G401.6 (cell line): ENCODE data around the gene UBE2D2.

ENCODE experiments used
- FAIRE-seq: peaks from 2 replicates; lab custom pipeline; 2012; peaks lifted over from hg19 to GRCh38; lab: Jason Lieb, UNC

The UBE2D2 gene

DNA sequence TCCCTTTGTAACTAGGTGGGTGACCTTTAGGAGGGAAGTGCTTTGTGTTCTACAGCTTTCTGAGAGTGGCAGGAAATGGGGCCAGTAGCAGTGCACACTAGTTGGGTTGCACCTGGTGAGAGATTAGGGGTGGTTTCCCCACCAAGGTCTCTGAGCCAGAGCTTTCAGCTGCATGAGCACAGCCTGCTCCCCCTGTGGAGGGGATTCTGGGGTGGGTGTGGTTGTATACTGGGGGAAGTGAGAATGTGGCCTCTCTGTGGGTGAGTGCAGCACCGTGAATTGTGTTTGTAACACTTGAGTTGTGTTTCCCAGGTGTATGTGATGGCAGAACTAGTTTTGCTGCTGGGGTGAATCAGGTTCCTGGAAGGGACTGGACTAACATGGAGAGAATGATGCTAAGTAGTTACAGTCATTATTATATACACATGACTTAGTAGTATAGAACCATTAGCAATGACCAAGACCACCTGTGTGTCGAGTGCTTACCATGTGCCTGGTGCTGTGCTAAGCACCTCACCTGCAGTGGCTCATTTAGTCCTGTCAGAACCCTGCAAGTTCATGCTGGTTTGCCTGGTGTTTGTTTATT is 75.2 kb downstream of the UBE2D2 start:
- FAIRE-seq: no peak

DNA sequence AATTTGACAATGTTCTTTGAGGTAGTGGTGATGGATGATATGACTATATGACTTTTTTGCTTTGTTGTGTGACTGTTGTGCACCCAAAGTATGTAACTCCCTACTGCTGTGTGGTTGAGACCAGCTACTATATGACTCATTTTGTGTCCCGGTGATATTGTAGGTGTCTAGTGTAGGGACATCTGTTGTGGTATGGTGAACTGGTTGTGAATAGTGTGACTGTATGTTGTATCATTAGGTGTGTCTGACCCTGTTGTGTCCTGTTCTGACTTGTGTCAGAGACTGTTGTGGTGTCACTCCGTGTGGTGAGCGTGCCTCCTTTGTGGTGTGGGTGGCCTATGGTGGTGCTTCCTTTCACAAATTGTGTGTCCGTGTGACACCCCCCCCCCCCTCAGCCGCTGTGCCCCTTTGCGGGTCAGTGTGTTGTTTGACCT is 75.9 kb downstream of the UBE2D2 start:
- FAIRE-seq: no peak

DNA sequence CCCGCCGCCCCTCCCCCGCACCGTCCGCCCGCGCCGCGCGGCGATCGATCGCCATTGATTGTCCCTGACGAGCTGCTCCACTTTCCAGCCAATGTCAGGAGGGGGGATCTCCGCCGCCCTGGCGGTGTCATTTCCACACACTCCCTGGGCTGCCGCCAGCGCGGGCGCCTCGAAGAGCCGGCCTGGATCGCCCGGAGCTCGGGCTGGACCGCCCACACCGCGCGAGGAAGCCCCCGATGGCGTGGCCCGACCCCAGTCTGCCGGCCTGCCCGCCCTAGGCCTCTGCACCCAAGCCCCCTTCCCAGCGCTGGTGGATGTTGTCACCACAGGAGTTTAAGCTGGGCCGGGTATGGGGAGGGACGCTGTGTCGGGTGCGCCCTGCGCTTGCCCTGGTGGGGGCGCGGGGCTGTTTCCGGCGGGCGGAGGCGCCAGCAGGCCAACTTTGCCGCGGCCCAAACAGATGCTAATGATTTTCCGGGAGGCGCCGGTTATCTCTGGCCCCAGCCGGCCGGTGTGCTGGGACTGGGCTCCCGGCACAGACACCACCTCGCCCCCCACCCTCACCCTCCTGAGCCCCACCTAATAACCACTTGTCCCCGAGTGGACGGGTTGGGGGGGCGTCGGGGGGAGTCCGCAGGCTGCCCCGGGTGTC is 76.4 kb downstream of the UBE2D2 start:
- no peak for FAIRE-seq

DNA sequence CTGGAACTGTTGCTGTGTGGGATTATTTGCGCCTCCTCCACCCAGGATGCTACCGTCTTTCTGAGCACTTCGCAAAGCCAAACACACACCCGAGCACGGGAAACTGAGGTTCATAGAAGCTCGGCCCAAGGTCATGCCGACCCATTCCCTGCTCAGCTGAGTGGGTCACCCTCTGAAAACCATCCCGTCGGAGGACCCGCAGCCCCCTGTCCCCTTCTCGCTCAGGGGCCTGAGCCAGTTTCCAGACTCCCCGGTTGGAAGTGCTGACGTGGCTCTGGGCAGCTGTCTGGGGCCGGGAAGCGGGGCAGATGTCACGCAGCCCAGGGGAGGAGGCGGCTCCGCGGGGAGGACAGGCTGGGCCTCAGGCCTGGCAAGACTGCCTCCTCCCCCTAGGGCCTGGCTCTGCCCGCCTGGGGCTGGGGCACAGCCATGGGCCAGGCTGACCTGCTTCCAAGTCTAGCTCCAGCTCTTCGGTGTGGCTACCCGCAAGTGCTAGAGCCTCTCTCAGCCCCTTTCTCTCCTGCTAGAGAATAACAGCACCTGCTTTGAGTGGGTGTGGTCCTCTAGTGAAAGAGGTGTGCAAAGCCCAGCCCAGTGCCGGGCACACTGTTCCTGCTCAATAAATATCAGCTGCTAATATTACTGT is 77.1 kb downstream of the UBE2D2 start:
- FAIRE-seq: no peak

DNA sequence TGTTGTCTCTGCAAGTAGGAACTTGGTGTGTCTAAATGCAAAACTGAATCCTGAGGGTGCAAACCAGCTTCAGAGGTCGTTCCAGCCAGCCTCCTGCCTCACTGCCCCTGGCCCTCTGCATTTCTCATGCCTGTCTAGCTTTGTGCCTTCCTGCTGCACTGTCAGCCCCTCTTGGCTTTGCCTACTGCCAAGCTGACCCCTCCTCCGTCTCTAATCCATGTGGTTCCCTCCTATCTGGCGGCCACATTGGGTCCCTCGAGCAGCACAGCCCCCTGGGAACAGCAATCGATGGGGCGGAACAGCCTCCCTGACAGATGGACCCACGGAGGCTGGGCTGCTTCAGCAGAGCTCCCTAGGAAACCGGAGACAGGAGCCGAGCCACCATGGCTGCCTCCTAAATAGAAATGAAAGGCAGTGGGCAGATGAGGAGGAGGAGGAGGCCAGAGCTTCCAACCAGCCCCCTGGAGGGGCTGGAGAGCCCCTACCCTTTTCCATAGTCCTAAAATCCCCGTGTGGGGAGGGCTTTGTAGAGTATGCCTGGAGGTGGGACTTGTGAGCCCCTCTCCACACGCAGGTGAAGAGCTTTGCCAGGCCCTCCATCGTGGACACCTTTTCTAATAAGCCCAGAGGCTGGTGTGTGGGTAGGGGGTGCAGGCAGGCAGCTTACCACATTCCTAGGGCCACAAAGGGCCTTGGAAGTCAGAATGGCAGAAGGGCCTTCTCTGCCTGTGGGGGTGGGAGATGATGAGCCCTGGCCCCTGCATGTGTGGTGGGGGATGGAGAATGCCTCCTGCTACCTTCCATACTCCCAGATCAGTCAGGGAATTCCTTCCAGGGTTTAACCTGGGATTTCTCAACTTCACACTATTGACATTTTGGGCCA is 77.8 kb downstream of the UBE2D2 start:
- no peak for FAIRE-seq

DNA sequence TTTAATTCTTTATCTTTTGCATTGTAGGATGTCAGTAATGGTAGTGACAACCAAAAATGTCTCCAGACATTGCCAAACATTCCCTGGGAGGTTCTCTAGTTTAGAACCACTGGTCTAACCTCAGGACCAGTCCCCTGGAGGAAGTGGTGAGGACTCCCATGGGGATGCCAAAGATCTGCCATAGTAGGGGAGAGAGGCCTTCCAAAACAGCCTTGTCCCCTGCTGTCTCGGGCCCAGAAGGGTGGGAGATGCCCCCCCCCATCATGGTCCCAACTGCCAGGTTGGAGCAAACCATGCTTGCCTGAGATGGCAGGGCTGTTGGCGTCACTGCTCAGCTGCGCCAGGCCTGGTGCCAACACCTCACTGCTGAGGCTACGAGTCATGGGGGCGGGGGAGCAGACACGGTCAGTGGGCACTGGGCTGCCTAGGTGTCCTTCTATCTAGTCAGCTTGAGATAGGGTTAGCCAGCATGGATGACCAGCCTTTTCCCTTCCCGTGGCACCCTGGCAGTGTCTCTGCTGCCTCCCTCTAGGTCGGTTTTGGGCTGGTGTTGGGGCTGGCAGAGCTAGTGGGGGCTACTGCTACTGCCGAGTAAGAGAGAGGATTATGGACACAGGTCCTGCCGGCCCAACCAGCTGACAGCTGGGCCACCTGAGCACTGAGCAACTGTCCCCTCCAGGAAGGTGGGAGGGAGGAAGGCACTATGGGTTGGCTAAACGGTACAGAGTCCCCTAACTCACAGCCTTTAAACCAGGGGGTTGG is 78.7 kb downstream of the UBE2D2 start:
- FAIRE-seq: no peak

DNA sequence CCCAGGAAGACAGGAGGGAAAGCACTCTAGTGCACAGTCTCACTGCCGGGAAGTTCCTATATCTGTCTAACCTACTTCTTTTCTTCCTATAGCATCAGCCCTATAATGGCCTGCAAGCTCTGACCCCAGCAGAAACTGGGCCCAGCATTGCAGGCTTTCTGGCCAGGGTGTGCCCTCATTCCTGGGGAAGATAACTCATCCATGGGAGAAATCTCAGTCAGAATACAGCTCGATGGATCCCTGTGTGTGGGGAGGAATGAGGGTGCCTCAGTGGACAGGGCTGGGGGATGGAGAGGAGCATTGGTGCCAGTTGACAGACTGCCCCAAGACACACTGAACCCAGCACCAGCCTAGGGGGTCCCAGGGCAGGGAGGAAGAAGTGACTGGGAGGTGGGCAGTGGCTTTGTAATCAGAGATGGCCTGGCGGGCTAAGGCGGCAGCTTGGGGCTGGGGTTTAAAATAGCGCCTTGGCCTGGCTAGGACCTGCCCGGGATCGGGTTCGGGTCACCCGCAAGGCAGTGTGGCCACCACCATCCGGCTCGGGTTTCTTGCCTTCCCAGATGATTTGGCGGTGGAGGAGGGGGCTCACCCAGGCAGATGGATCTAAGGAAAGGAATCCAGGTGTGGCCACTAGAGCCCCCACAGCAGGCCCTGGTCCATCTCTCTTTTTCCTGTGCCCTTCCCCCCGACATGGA is 79.4 kb downstream of the UBE2D2 start:
- no peak for FAIRE-seq

DNA sequence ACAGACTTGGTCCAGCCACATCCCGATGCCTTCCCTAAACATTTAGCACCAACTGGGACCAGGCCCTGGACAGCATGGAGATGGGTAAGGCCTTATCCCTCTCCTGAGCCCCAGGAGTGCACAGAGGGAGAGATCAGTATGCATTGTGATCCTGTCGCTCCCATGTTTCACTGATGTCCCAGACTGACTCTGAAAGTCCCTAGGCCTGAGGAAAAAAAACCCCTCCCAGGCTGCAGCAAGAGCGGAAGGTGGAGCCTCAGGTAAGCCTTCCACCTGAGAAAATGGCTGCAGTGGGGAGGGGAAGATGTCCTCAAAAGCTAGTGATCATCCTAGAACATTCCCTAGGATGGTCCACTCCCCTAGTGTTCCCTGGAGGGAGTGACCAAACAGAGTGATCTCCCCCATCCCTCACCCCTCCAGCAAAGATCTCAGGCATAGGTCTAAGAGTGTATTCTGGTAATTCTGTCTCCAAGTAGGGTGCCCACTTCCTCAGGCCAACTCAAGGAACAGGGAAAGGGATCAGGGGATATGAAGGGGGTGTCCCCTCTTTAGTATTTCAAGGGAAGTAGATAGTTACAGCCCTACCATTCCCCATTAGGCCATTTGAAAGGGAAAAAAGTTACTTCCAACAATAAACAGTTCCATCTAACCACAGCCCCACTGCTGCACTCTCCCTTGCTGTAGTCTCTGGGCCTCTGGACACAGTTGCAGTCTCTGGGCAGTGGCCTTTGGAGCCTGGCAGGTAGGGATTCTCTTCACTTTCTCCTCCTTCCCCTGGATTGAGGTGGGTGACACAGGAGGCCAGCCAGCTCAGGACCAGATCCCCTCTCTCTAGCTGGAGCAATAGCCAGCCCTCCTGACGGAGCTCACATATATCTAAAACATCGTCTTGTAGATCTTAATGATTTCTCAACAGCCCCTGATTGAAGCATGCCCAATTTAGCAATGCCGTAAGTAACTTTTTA is 80.3 kb downstream of the UBE2D2 start:
- no peak for FAIRE-seq

DNA sequence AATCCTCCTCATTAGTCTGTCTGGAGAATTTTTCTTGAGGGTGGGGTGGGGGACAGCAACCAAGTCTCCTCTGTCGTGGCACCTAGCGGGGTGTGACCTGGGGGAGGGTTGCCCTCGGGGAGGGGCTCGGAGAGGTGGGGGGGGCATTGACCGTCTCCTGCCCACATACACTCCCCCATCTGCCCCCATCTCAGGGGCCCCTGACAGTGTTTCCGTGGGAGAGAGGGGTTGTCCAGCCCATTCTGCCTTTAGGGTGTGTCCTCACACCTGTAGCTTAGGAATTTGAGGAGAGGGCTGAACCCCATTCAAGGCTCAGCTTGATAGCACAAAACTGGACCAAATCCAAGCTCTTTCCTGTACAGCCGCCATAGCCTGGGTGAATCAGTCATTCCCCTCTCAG is 81.1 kb downstream of the UBE2D2 start:
- no peak for FAIRE-seq

DNA sequence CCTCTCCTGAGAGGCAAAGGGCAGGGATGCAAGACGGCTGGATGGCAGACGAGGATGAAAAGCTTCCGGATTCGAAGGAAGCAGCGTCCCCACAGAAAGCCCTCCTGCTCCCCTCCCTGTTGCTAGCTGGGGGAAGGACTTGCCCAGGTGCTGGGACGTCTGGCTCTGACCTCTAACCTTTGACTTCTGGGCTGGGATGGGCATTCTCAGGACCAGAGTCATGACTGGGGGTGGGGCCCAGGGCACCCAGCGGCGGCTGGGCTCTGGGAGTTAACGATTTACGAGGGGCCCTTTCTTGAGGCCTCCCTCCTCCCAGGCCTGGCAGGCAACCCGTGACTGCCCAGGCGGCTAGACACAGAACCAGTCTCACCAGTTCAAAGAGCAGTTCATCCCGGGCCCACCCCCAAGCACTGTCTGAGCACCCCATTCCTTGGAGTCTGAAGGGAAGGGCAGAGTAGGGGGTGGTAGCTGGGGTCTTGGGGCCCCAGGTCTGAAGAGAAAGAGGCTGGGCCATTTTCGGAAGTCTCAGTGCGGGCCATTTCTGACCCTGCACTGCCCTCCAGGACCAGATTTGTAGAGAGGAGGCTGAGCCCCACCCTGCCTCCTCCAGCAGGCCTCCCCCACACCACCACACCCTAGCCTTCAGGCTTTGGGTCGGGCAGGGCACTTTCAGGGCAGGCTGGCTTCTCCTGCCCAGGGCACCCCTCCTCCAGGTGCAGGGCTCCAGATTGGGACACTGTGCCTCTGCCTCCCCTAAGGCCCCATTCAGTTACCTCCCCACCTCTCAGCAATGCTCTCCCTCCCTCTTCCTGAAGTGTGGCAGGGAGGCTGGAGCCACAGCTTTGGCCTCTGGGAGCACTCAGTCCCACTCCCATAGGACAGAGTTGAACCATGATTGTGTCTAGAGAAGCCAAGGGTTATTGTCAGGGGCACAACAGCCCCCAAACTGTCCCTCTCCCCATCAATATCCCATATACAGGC is 82.0 kb downstream of the UBE2D2 start:
- no peak for FAIRE-seq

DNA sequence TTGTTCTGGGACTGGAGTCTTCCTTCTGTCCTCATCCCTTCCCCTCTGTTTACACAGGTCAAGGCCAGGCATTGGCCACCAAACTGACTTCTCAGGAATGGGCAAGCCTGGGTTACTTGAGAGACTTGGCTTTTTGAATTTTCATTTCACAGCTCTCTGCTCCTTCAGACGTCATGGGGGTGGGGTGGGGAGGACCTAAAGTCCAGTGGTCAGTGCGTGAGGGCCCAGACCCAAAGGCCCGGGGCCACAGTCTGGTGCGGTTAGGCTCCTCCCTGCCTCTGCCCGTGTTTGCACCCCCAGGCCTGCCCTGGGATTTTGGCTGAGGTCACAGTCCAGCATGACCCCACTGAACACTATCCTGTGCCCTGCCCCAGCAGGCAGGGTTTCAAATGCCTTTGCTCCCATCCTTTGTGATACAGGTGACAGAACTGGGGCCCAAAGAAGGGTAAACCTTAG is 82.9 kb downstream of the UBE2D2 start:
- FAIRE-seq: no peak

DNA sequence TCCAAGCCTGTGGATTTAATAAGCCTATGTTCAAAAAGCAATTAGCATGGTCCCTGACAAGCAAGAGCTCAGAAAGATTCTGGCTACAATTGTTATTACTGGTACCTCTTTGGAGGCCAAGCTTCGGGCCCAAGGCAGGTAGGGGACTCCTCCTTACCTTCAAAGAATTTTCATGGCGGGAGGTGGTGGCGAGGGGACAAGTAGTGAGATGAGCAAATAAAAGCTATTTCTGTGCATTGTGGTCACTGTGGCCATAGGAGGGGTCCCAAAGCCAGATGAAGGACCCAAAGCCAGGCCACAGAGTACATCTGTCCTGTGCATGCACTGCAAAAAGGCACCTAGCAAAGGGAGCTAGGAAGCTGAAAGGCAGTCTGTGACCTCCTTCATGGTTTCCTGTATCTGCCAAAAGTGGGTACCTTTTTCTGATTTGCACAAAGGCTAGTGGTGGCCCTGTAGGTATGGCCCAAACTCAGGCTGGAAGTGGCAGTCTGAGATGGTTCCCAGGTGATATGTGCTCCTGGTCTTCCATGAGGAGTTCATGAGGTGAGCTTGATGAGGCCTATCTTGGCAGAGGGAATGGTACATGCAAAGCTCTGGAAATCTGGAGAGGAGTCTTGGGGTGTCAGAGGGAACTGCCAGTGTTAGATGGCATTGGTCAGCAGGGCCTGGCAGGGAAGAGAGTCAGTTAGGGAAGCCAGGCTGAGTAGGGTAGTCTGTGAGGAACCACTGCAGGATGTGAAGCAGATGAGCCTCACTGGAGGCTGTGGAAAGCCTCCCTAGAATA is 83.7 kb downstream of the UBE2D2 start:
- FAIRE-seq: no peak

DNA sequence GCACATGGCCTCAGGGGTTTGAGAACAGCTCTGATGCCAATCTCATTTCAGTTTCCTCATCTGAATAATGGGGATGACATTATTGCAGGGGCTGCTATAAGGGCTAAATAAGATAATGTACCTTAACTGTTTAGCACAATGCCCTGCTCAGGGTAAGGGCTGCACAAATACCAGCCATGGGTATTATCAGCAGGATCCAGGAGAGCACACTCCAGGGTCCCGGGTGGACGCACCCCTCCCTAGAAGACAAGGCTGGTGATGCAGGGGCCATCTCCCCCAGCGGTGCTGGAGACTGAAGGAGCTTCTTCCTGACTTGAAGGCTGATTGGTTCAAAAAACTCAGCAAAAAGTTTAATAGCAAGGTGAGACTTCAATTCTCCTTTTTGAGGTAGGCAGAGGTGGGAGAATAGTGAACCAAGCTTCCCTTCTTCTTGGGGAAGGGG is 84.3 kb downstream of the UBE2D2 start:
- FAIRE-seq: no peak

DNA sequence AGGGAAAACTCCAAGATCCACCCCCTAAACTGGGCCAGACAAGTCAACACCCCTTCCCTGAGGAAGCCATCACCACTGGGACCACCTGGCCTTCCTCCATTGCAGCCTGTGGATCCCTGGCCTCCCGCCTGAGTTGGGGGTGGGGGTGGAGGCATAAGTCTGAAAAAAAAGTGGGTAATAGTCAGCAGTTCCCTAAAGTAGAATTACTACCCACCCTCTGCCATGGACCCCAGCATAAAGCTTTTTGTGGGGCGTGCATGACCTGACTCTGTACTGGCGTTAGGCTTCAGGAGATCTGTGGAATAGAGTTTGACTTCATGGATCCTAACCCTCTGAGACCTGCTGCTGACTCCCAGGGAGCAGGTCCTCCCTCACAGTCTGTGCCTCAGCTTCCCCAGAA is 85.0 kb downstream of the UBE2D2 start:
- FAIRE-seq: no peak

DNA sequence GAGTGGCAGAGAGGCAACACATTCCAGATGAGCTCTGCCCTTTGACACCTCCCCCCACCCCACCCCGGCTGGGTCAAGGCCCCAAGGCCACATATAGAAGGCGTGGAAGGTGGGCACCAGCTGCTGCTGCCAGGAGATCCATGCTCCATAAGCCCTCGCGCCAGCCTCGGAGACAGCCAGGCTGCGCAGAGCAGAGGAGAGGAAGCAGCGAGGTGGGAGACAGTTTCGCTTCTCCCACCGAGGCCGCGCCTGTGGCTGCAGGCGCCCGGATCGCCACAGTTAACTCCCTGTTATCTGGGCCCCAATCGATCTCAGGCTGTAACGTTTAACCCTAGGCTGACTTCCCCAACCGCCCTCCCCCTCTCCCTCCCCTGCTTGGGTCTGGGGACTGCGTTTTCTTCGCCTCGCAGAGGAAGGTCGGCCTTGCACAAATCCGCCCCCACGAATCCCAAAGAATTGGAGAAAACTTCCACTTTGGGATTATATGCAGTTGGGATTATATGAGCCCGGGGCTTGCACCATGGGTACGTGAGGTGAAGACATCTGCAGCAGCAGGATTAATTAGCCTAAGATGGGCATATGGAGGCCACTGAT is 85.9 kb downstream of the UBE2D2 start:
- no peak for FAIRE-seq

DNA sequence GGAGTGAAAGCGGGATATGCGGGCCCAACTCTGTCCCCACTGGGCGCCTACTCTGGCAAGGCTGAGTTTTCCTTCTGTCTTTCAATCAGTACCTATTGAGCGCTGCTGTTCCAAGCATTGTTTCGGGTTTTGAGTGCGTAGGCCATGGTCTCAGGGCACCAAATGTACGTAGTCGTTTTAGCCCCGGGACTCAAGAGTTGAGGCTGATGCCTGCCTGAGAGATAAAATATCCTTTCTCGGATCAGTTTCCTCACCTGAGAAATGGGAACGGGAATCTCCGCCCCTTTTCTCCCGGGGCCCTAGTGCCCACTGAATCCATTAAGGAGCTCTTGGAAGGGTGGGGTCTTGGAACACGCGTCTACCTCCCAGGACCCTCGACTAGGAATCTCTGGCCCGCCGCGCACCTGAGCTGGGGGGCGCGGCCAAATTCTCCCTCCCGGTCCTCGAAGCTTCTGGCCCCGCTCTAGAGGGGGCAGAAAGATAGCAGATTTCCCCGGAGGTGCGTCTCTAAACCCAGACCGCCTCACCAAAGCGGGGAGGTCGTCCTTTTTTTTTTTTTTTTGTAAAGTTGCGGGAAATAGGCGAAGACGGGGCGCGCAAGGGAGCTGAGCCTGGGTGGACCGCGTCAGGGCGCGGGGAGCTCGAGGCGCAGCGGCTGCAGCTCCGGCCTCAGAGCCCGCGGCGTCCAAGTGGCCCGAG is 86.5 kb downstream of the UBE2D2 start:
- no peak for FAIRE-seq
